H1 (cell line): ENCODE measurements around the gene HIPK2. TPM values are rescaled to one million over a fixed set of nuclear protein-coding genes. Genes with fewer than 3 reads are reported as not detected.

ENCODE experiments used
- CTCF ChIA-PET: fragments of 300-600 bp; sonication (Branson Sonifier 250); formaldehyde crosslinking; loops from one replicate; lab custom pipeline; 2021; ENCODE audit not compliant: partially characterized antibody; lab: Charles Lee
- POLR2A ChIA-PET: fragments of 300-600 bp; sonication (Branson Sonifier 250); formaldehyde crosslinking; loops from one replicate; lab custom pipeline; 2021; ENCODE audit warnings: inconsistent platforms; ENCODE audit not compliant: partially characterized antibody; lab: Charles Lee
- DNase-seq, 2 experiments: peaks; one replicate each; pipeline versions ENCODE4 v3.0.0 to v3.0.0-alpha.2; 2010 to 2022; ENCODE audit warnings: low spot score in 2 of 2, low read depth in 1 of 2, mixed read lengths in 1 of 2
- FAIRE-seq: peaks from 2 replicates; lab custom pipeline; 2011; peaks lifted over from hg19 to GRCh38; lab: Jason Lieb, UNC
- H2AFZ ChIP-seq: 2 replicates; pipeline ENCODE4 v1.8.1; 2012; ENCODE audit warnings: low read length, inconsistent platforms
- H2AK5ac ChIP-seq: 2 replicates; pipeline ENCODE4 v1.6.1; 2013; ENCODE audit warnings: low read depth, low read length
- H2BK120ac ChIP-seq: replicated peaks from 2 replicates; pipeline ENCODE3; 2013; ENCODE audit warnings: low read depth, low read length, inconsistent platforms
- H2BK12ac ChIP-seq: 2 replicates; pipeline ENCODE4 v1.6.1; 2013; ENCODE audit warnings: low read depth, low read length
- H2BK15ac ChIP-seq: 2 replicates; pipeline ENCODE4 v1.6.1; 2013; ENCODE audit warnings: low read length
- H2BK20ac ChIP-seq: 2 replicates; pipeline ENCODE4 v1.6.1; 2013; ENCODE audit warnings: low read length
- H2BK5ac ChIP-seq: 2 replicates; pipeline ENCODE4 v1.6.1; 2013; ENCODE audit warnings: low read depth, low read length
- H3K14ac ChIP-seq: 2 replicates; pipeline ENCODE4 v1.6.1; 2013; ENCODE audit warnings: inconsistent platforms; ENCODE audit not compliant: insufficient read length
- H3K18ac ChIP-seq: 2 replicates; pipeline ENCODE4 v1.6.1; 2013; ENCODE audit warnings: low read length; ENCODE audit errors: extremely low read depth
- H3K23ac ChIP-seq: 2 replicates; pipeline ENCODE4 v1.6.1; 2013; ENCODE audit warnings: inconsistent platforms; ENCODE audit not compliant: insufficient read length
- H3K23me2 ChIP-seq: 2 replicates; pipeline ENCODE4 v1.6.1; 2013; ENCODE audit warnings: low read depth, low read length
- H3K27ac ChIP-seq: 2 replicates; pipeline ENCODE4 v1.6.1; 2011; ENCODE audit warnings: low read depth, low read length, inconsistent platforms
- H3K27me3 ChIP-seq, 4 experiments: replicated peaks in 1 of 4; 1 replicate in 1 of 4; 2 replicates in 3 of 4; pipeline versions ENCODE4 v1.6.1 to v1.8.1; 2011 to 2013; ENCODE audit warnings: low read length in 3 of 4, mild to moderate bottlenecking in 3 of 4, inconsistent platforms in 2 of 4, mixed read lengths in 2 of 4, moderate library complexity in 1 of 4; ENCODE audit not compliant: control insufficient read depth in 3 of 4, insufficient read depth in 3 of 4; ENCODE audit errors: extremely low read depth in 1 of 4
- H3K36me3 ChIP-seq, 4 experiments: 2 replicates each; pipeline versions ENCODE4 v1.6.1 to v1.8.1; 2011 to 2013; ENCODE audit warnings: mild to moderate bottlenecking in 4 of 4, low read length in 3 of 4, moderate library complexity in 2 of 4, control low read depth in 1 of 4, inconsistent platforms in 1 of 4; ENCODE audit not compliant: insufficient read depth in 4 of 4, control insufficient read depth in 2 of 4
- H3K4ac ChIP-seq: replicated peaks from 2 replicates; pipeline ENCODE3; 2013; ENCODE audit warnings: low read length, low read depth, mixed read lengths, inconsistent platforms; ENCODE audit not compliant: insufficient read length
- H3K4me1 ChIP-seq, 4 experiments: replicated peaks in 1 of 4; 1 replicate in 1 of 4; 2 replicates in 3 of 4; pipeline versions ENCODE4 v1.6.1 to v1.8.1; 2011 to 2013; ENCODE audit warnings: low read length in 3 of 4, inconsistent platforms in 2 of 4, mixed read lengths in 1 of 4; ENCODE audit not compliant: insufficient read depth in 4 of 4, control insufficient read depth in 3 of 4
- H3K4me2 ChIP-seq, 2 experiments: 2 replicates each; pipeline versions ENCODE4 v1.6.1 to v1.8.1; 2011 to 2013; ENCODE audit warnings: low read depth in 2 of 2, low read length in 2 of 2, control low read depth in 1 of 2, inconsistent platforms in 1 of 2, mild to moderate bottlenecking in 1 of 2; ENCODE audit not compliant: insufficient read depth in 1 of 2
- H3K4me3 ChIP-seq, 4 experiments: fragments of 200-600, 300-600 bp in 1 of 4; sonication (generic), shearing (Covaris generic), sonication (Bioruptor Twin) in 1 of 4; 2 replicates each; pipeline versions ENCODE4 v1.5.1 to v1.8.1; 2011 to 2016; ENCODE audit warnings: low read length in 4 of 4, low read depth in 3 of 4, control low read depth in 2 of 4, inconsistent platforms in 2 of 4, mild to moderate bottlenecking in 2 of 4, mixed read lengths in 1 of 4, moderate library complexity in 1 of 4; ENCODE audit not compliant: insufficient read depth in 2 of 4; ENCODE audit errors: extremely low read depth in 1 of 4
- H3K56ac ChIP-seq: replicated peaks from 2 replicates; pipeline ENCODE3; 2013; ENCODE audit warnings: low read depth, mild to moderate bottlenecking, mixed read lengths, low read length, inconsistent platforms; ENCODE audit not compliant: insufficient read length
- H3K79me1 ChIP-seq: 2 replicates; pipeline ENCODE4 v1.6.1; 2013; ENCODE audit warnings: low read depth, low read length, control low read depth
- H3K79me2 ChIP-seq, 2 experiments: 2 replicates each; pipeline versions ENCODE4 v1.6.1 to v1.8.1; 2012 to 2013; ENCODE audit warnings: low read length in 2 of 2, mild to moderate bottlenecking in 2 of 2, inconsistent platforms in 1 of 2; ENCODE audit not compliant: insufficient read depth in 2 of 2, control insufficient read depth in 1 of 2
- H3K9ac ChIP-seq, 4 experiments: replicated peaks in 1 of 4; 1 replicate in 1 of 4; 2 replicates in 3 of 4; pipeline versions ENCODE4 v1.6.1 to v1.8.1; 2011 to 2013; ENCODE audit warnings: low read depth in 3 of 4, low read length in 3 of 4, control low read depth in 2 of 4, mild to moderate bottlenecking in 2 of 4, moderate library complexity in 2 of 4, inconsistent platforms in 1 of 4; ENCODE audit errors: extremely low read depth in 1 of 4
- H3K9me3 ChIP-seq, 2 experiments: 2 replicates each; pipeline versions ENCODE4 v1.6.1 to v1.8.1; 2012 to 2013; ENCODE audit warnings: mild to moderate bottlenecking in 2 of 2, moderate library complexity in 2 of 2, control low read depth in 1 of 2, inconsistent platforms in 1 of 2, low read depth in 1 of 2, low read length in 1 of 2, mixed read lengths in 1 of 2; ENCODE audit not compliant: insufficient read depth in 2 of 2
- H4K20me1 ChIP-seq, 2 experiments: replicated peaks in 1 of 2; 2 replicates each; pipeline versions ENCODE3 to v1.8.1; 2011 to 2013; ENCODE audit warnings: inconsistent platforms in 2 of 2, low read length in 2 of 2, mild to moderate bottlenecking in 1 of 2; ENCODE audit not compliant: insufficient read depth in 2 of 2, control insufficient read depth in 1 of 2
- H4K5ac ChIP-seq: 2 replicates; pipeline ENCODE4 v1.6.1; 2013; ENCODE audit warnings: low read length, low read depth, mixed read lengths, inconsistent platforms; ENCODE audit not compliant: insufficient read length
- H4K8ac ChIP-seq: 2 replicates; pipeline ENCODE4 v1.8.0; 2013; ENCODE audit warnings: mild to moderate bottlenecking, moderate library complexity, low read length, inconsistent platforms; ENCODE audit not compliant: insufficient read depth; ENCODE audit errors: extremely low read depth
- H4K91ac ChIP-seq: replicated peaks from 2 replicates; pipeline ENCODE3; 2013; ENCODE audit warnings: low read length, mixed read lengths, inconsistent platforms; ENCODE audit not compliant: insufficient read length
- BACH1 ChIP-seq: IDR thresholded peaks from 2 replicates; pipeline ENCODE4 v1.6.1; 2012; ENCODE audit warnings: low read length, improper control_type of control experiment
- BRCA1 ChIP-seq: IDR thresholded peaks from 2 replicates; pipeline ENCODE4 v1.6.1; 2012; ENCODE audit warnings: low read depth, low read length, improper control_type of control experiment
- CEBPB ChIP-seq: IDR thresholded peaks from 2 replicates; pipeline ENCODE4 v1.6.1; 2012; ENCODE audit warnings: low read depth, low read length
- EGR1 ChIP-seq: IDR thresholded peaks from 2 replicates; pipeline ENCODE4 v1.6.1; 2011; ENCODE audit warnings: low read depth, low read length, borderline replicate concordance
- EZH2 ChIP-seq: fragments of 200-600 bp; sonication (generic); IDR thresholded peaks from 2 replicates; pipeline ENCODE4 v1.7.1; 2012; ENCODE audit warnings: low read depth, mild to moderate bottlenecking, moderate library complexity, low read length, inconsistent platforms; ENCODE audit not compliant: severe bottlenecking
- KDM5A ChIP-seq: fragments of 200-600 bp; IDR thresholded peaks from 2 replicates; pipeline ENCODE4 v1.7.1; 2012; ENCODE audit warnings: mild to moderate bottlenecking, low read length, inconsistent platforms, mixed read lengths
- SIN3A ChIP-seq, 2 experiments: IDR thresholded peaks in 1 of 2; conservative IDR thresholded peaks in 1 of 2; 2 replicates each; pipeline ENCODE4 v1.6.1; 2011 to 2012; ENCODE audit warnings: low read length in 2 of 2, improper control_type of control experiment in 1 of 2, low read depth in 1 of 2, mild to moderate bottlenecking in 1 of 2
- SP1 ChIP-seq: IDR thresholded peaks from 2 replicates; pipeline ENCODE4 v1.6.1; 2011; ENCODE audit warnings: low read depth, low read length
- SRF ChIP-seq: IDR thresholded peaks from 2 replicates; pipeline ENCODE4 v1.6.1; 2011; ENCODE audit warnings: mild to moderate bottlenecking, low read depth, low read length, moderate library complexity
- TAF1 ChIP-seq: IDR thresholded peaks from 2 replicates; pipeline ENCODE4 v1.6.1; 2011; ENCODE audit warnings: mild to moderate bottlenecking, low read depth, low read length
- TCF12 ChIP-seq: IDR thresholded peaks from 2 replicates; pipeline ENCODE4 v1.6.1; 2011; ENCODE audit warnings: low read depth, mild to moderate bottlenecking, low read length
- TEAD4 ChIP-seq: IDR thresholded peaks from 2 replicates; pipeline ENCODE4 v1.6.1; 2012; ENCODE audit warnings: low read depth, low read length, inconsistent platforms, mixed read lengths
- YY1 ChIP-seq: IDR thresholded peaks from 2 replicates; pipeline ENCODE4 v1.6.1; 2011; ENCODE audit warnings: low read depth, mild to moderate bottlenecking, low read length
- WGBS, 2 experiments: shearing (Covaris generic) in 1 of 2; methylation state at CpG; one replicate each; pipeline versions ENCODE4 v1.1.6 to v1.1.7; 2013 to 2015; ENCODE audit warnings: low lambda C conversion rate in 2 of 2, mixed read lengths in 2 of 2, inconsistent platforms in 1 of 2, low coverage in 1 of 2, missing lambda C conversion rate in 1 of 2; ENCODE audit not compliant: insufficient replicate concordance in 2 of 2, insufficient coverage in 1 of 2, insufficient read length in 1 of 2; ENCODE audit errors: extremely low coverage in 1 of 2, missing lambda C conversion rate in 1 of 2; 5-methylcytosine and 5-hydroxymethylcytosine counted together
- polyA plus RNA-seq, 7 experiments: library from polyadenylated mRNA; depleted of rRNA in 3 of 7; stranded (reverse) in 5 of 7; unstranded in 2 of 7; fragments of >200 nt in 5 of 7; fragments of 200-250 nt in 2 of 7; gene quantifications; 1 replicate in 5 of 7; 2 replicates in 1 of 7; 4 replicates in 1 of 7; pipeline versions ENCODE4 v1.2.1 to v1.2.3, GENCODE V29; 2011 to 2013; ENCODE audit warnings: missing spikeins in 2 of 7, mixed read lengths in 2 of 7
- total RNA-seq: library from RNA; stranded (reverse); fragmentation: NEBNext Ultra II Directional; extraction: Animal tissue kit (Norgen Biotek cat#: 25700); gene quantifications from 2 replicates; pipeline ENCODE4 v1.2.1, GENCODE V29; 2021

The HIPK2 gene
- total and polyA plus RNA-seq, 2 of the 8 experiments (the other 6 are each of a cell fraction or from before 2014, with no cell fraction given), result 8.3 to 24.3 TPM

DNA sequence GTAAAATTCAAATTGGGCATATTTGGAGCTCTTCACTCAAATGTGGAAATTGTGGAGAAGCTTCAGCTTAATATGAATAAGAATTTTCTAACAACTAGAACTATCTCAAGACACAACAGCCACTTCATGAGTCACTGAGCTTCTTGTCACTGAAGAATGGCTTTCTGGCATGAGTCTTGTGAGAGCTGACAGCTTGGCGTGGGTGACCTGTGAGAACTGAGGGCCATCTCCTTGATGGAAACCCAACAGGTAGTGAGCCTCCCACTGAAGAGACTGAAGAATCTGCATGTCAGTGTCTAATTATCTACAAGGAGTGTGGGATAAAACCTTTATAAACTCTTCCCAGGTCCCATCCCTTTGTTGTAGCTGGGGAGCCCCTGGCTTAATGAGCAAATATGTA, 188.3 kb downstream of the HIPK2 start:
- H3K79me2 ChIP-seq, result no peaks in the 10 kb centered on the region
- no peak overlapping the region for H3K4me3 ChIP-seq
- no peak overlapping the region for H3K4ac ChIP-seq
- no peak overlapping the region for H2BK15ac ChIP-seq
- no peak overlapping the region for H2BK120ac ChIP-seq
- H3K4me2 ChIP-seq, result no peak overlapping the region
- H3K18ac ChIP-seq, result no peak overlapping the region
- no peak for TF ChIP-seq KDM5A
- TF ChIP-seq BACH1, result no peak
- no peak for TF ChIP-seq CEBPB
- TF ChIP-seq TAF1, result no peak
- no peak for TF ChIP-seq BRCA1
- TF ChIP-seq SP1, result no peak
- TF ChIP-seq TCF12, result no peak
- no peak for TF ChIP-seq SRF
- no peak for TF ChIP-seq EZH2
- TF ChIP-seq SIN3A (conservative IDR thresholded peaks at IDR 0.05 in 1 of 2, IDR thresholded peaks at IDR 0.05 in 1 of 2; ENCODE audit: low read depth in 1 of 2, low read length in 2 of 2), result no peak
- TF ChIP-seq EGR1, result no peak
- no peak for TF ChIP-seq YY1
- no peak for TF ChIP-seq TEAD4
- no peaks in the 10 kb centered on the region; a peak in 1 of 7 replicates for H3K4me1 ChIP-seq
- no peak overlapping the region for H4K5ac ChIP-seq
- no peak overlapping the region for H2AFZ ChIP-seq
- ChIA-PET POLR2A (interaction anchor here (1.3 kb wide), 1 partner anchor 15 kb away, joined by 5 read pairs; no protein-coding TSS in a partner anchor), CTCF (interaction anchor here (1.0 to 5.0 kb wide), 13 partner anchors 9 to 413 kb away, joined by 3 to 51 read pairs (median 5); no protein-coding TSS in a partner anchor)
- H3K27ac ChIP-seq, result no peak overlapping the region
- no peak overlapping the region for H3K23ac ChIP-seq
- H3K9me3 ChIP-seq, result no peaks in the 10 kb centered on the region
- H2AK5ac ChIP-seq, result no peak overlapping the region
- H4K91ac ChIP-seq, result no peak overlapping the region
- no peak overlapping the region for H2BK20ac ChIP-seq
- no peaks in the 10 kb centered on the region for H3K79me1 ChIP-seq
- no peak overlapping the region for H2BK12ac ChIP-seq
- no peak overlapping the region for H2BK5ac ChIP-seq
- H3K9ac ChIP-seq, result no peak overlapping the region
- FAIRE-seq, result no peak
- H4K8ac ChIP-seq, result no peak overlapping the region
- H3K56ac ChIP-seq, result no peak overlapping the region
- H3K36me3 ChIP-seq, result no peaks in the 10 kb centered on the region
- no peaks in the 10 kb centered on the region for H3K23me2 ChIP-seq
- WGBS, 2 experiments, result 75% methylated on average over 1 of the region's 1 CpG; no CpG with 5 or more reads in 1 of the 2 experiments
- no peaks in the 10 kb centered on the region for H4K20me1 ChIP-seq
- no peak overlapping the region for H3K14ac ChIP-seq
- H3K27me3 ChIP-seq, result no peaks in the 10 kb centered on the region
- DNase-seq, result no peak
